Measurements from ENCODE around the gene PRLH.

DNA sequence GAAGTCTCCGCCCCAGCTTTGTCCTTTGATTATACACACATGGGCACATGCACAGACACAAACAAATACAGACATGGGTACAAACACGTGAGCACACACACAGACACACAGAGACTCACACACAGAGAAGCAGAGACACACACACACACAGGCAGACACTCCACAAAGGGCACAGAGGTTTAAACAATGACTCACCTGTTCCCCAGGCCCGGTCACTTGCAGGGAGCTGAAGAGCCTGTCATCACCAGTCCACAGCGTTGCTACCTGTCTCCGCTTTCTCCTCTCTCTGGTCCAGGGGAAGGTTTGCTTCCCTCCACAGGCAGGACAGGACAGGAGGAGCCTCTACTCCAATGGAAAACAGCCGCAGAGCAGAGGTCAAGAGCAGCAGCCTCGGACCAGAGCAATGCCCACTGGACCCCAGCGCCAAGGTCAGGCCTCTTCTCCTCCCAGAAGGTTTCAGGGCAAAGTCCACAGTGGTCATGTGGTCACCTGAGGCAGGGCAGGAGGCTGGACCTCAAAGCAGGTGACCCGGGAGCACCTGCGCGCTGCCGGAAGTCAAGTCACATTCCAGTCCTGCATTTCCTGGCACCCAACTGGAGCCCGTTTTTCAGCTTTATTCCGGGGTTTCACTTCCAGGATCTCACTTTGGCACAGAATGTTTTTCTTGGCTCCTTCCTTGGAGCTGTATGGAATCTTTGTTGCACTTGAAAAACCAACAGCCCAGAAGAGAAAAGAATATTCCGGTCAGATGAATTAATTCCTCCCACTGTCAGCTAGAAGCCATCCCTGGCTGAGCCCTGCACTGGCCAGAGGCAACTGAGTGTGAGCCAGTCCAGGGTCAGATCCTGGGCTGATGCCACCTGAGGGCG lies 24.1 kb downstream of the PRLH start, which contains the start of gene RAB17:
- TF ChIP-seq ZNF785 (tag by site-specific recombination; IDR thresholded peaks at IDR 0.05) (no peak), ZNF174 (tag by site-specific recombination; IDR thresholded peaks at IDR 0.05) (no peak), ZNF623 (tag by site-specific recombination; IDR thresholded peaks at IDR 0.05) (no peak), ZNF792 (tag by site-specific recombination; IDR thresholded peaks at IDR 0.05) (no peak), ZNF416 (tag by site-specific recombination; IDR thresholded peaks at IDR 0.05) (no peak), YY1 (tag by site-specific recombination; IDR thresholded peaks at IDR 0.05) (no peak), ZNF654 (tag by site-specific recombination; IDR thresholded peaks at IDR 0.05; ENCODE audit: low read depth) (no peak), ZNF121 (tag by site-specific recombination; IDR thresholded peaks at IDR 0.05) (no peak), PBX3 (CRISPR knock-in tag; IDR thresholded peaks at IDR 0.05) (no peak), PRDM2 (tag by site-specific recombination; IDR thresholded peaks at IDR 0.05; ENCODE audit: borderline replicate concordance) (no peak), CTCF (tag by site-specific recombination; IDR thresholded peaks at IDR 0.05) (no peak), MEIS1 (CRISPR knock-in tag; IDR thresholded peaks at IDR 0.05; ENCODE audit: borderline replicate concordance) (no peak), ZNF311 (tag by site-specific recombination; IDR thresholded peaks at IDR 0.05; ENCODE audit: borderline replicate concordance) (no peak), ZNF354C (tag by site-specific recombination; IDR thresholded peaks at IDR 0.05; ENCODE audit: borderline replicate concordance, low read depth) (no peak)

All from HEK293 (cell line).